Esophagus squamous epithelium (tissue), 5 donors: ENCODE results near the gene CAND1. TPM values are rescaled to one million over a fixed set of nuclear protein-coding genes. Genes with fewer than 3 reads are reported as not detected.

Experiments
- DNase-seq: peaks from one replicate; lab custom pipeline; 2025; lab: John Stamatoyannopoulos, UW
- H3K27ac ChIP-seq, 4 donors: fragments of 200-600 bp; sonication (generic); one replicate each; pipeline ENCODE4 v1.5.1; 2016 to 2019; ENCODE audit warnings: mild to moderate bottlenecking in 1 of 4
- H3K27me3 ChIP-seq, 4 donors: fragments of 200-600 bp; sonication (generic); 1 replicate in 3 of 4; 2 replicates in 1 of 4; pipeline versions ENCODE4 v1.5.1 to v1.6.0; 2017 to 2021; ENCODE audit warnings: antibody characterized with exemption in 1 of 4
- H3K36me3 ChIP-seq, 3 donors: fragments of 200-600 bp; sonication (generic); one replicate each; pipeline ENCODE4 v1.5.1; 2016 to 2019
- H3K4me1 ChIP-seq, 3 donors: fragments of 200-600 bp; sonication (generic); one replicate each; pipeline ENCODE4 v1.5.1; 2017 to 2019
- H3K4me3 ChIP-seq, 4 donors: fragments of 200-600 bp; sonication (generic); 1 replicate in 3 of 4; 2 replicates in 1 of 4; pipeline ENCODE4 v1.5.1; 2016 to 2019; ENCODE audit warnings: mild to moderate bottlenecking in 2 of 4, moderate library complexity in 1 of 4
- H3K9me3 ChIP-seq, 3 donors: fragments of 200-600 bp; sonication (generic); one replicate each; pipeline ENCODE4 v1.5.1; 2016 to 2019
- CTCF ChIP-seq, 6 experiments: fragments of 450-650 bp in 4 of 6; fragments of 200-600 bp in 2 of 6; sonication (generic) in 2 of 6; IDR thresholded peaks; one replicate each; pipeline ENCODE4 v1.5.1; 2016 to 2019; ENCODE audit warnings: antibody characterized with exemption in 6 of 6, mild to moderate bottlenecking in 4 of 6, moderate library complexity in 4 of 6
- POLR2A ChIP-seq, 4 donors: fragments of 450-650 bp; IDR thresholded peaks; one replicate each; pipeline ENCODE4 v1.6.1; 2017; ENCODE audit warnings: antibody characterized with exemption in 4 of 4, mild to moderate bottlenecking in 4 of 4, moderate library complexity in 3 of 4
- WGBS, 2 donors: methylation state at CpG; one replicate each; pipeline ENCODE4 v1.1.5; 2018; 5-methylcytosine and 5-hydroxymethylcytosine counted together
- intact Hi-C: fragments of 100-400 bp; cut with DNase I; formaldehyde crosslinking; loops from one replicate; pipeline ENCODE4 v1.15.0; 2022
- total RNA-seq, 4 donors: library from RNA; depleted of rRNA; stranded (reverse); fragments of >200 nt; gene quantifications; one replicate each; pipeline ENCODE4 v1.1.0, GENCODE V29; 2016
- donor health status: DM: yes; HTN: yes; CAD: no.

CAND1 gene
- total RNA-seq, 4 donors from 2014 or later: 42.1 to 77.6 (median 64.5) TPM

GRCh38 chr12:67322580-67322979, 53.4 kb downstream of the CAND1 start:
- intact Hi-C loops: no loop called here
- TF ChIP-seq CTCF (IDR thresholded peaks at IDR 0.05) (no peak), POLR2A (IDR thresholded peaks at IDR 0.05) (no peak)
- Histone ChIP-seq H3K27me3 (no peaks in the 10 kb centered on the region), H3K9me3 (peaks cover 0 to 4% (median 0%) of the 10 kb centered on the region in 3 donors), H3K36me3 (peaks cover 0 to 38% (median 0%) of the 10 kb centered on the region in 3 donors), H3K4me1 (no peaks in the 10 kb centered on the region), H3K4me3 (no peak overlapping the region), H3K27ac (no peak overlapping the region)
- DNase-seq: no peak
- 94 to 97% methylated on average over 3 to 9 of the region's 12 CpGs for WGBS, 2 donors

- Histone ChIP-seq H3K36me3 (peaks cover 0 to 33% (median 0%) of the 10 kb centered on the region in 3 donors), H3K27ac (no peak overlapping the region), H3K4me3 (no peak overlapping the region), H3K4me1 (no peaks in the 10 kb centered on the region), H3K9me3 (peaks cover 0 to 4% (median 0%) of the 10 kb centered on the region in 3 donors), H3K27me3 (no peaks in the 10 kb centered on the region)
- intact Hi-C loops: no loop called here
- DNase-seq: no peak
- 86 to 100% methylated on average over 1 of the region's 3 CpGs for WGBS, 2 donors
- TF ChIP-seq POLR2A (IDR thresholded peaks at IDR 0.05): no peak
- TF ChIP-seq CTCF (IDR thresholded peaks at IDR 0.05): no peak
Observed at GRCh38 chr12:67323007-67323406, 53.8 kb downstream of the CAND1 start.

GRCh38 chr12:67326637-67327036, 57.5 kb downstream of the CAND1 start:
- intact Hi-C loops: no loop called here
- Histone ChIP-seq H3K9me3 (peaks cover 0 to 4% (median 0%) of the 10 kb centered on the region in 3 donors), H3K27ac (no peak overlapping the region), H3K4me3 (no peak overlapping the region), H3K4me1 (no peaks in the 10 kb centered on the region), H3K27me3 (no peaks in the 10 kb centered on the region), H3K36me3 (peaks cover 0 to 7% (median 0%) of the 10 kb centered on the region in 3 donors)
- DNase-seq: no peak
- TF ChIP-seq POLR2A (IDR thresholded peaks at IDR 0.05) (no peak), CTCF (IDR thresholded peaks at IDR 0.05) (no peak)

GRCh38 chr12:67327466-67327865, 58.3 kb downstream of the CAND1 start:
- no peak for DNase-seq
- no peak overlapping the region for H3K27ac ChIP-seq
- H3K9me3 ChIP-seq: peaks cover 0 to 2% (median 0%) of the 10 kb centered on the region in 3 donors
- TF ChIP-seq CTCF (IDR thresholded peaks at IDR 0.05) (no peak), POLR2A (IDR thresholded peaks at IDR 0.05) (no peak)
- no peaks in the 10 kb centered on the region for H3K4me1 ChIP-seq
- no peaks in the 10 kb centered on the region for H3K27me3 ChIP-seq
- 70% methylated on average over 2 of the region's 2 CpGs for WGBS, 2 donors
- intact Hi-C loops: no loop called here
- H3K36me3 ChIP-seq: peaks cover 0 to 1% (median 0%) of the 10 kb centered on the region in 3 donors
- no peak overlapping the region for H3K4me3 ChIP-seq

GRCh38 chr12:67331123-67331522, 62.0 kb downstream of the CAND1 start:
- intact Hi-C loops: no loop called here

More at GRCh38 chr12:67331123-67331522, 62.0 kb downstream of the CAND1 start:
- WGBS, 2 donors: 80 to 81% methylated on average over 1 of the region's 1 CpG
- TF ChIP-seq CTCF (IDR thresholded peaks at IDR 0.05): no peak
- TF ChIP-seq POLR2A (IDR thresholded peaks at IDR 0.05): no peak
- no peak for DNase-seq
- Histone ChIP-seq H3K4me1 (no peaks in the 10 kb centered on the region), H3K4me3 (no peak overlapping the region), H3K27ac (no peak overlapping the region), H3K36me3 (no peaks in the 10 kb centered on the region), H3K9me3 (no peaks in the 10 kb centered on the region), H3K27me3 (no peaks in the 10 kb centered on the region)
